ENCODE data around the gene DXO.
A peak's percentile ranks its signal among the peaks of the same experiment; 100 is the strongest.

Gene DXO

DNA sequence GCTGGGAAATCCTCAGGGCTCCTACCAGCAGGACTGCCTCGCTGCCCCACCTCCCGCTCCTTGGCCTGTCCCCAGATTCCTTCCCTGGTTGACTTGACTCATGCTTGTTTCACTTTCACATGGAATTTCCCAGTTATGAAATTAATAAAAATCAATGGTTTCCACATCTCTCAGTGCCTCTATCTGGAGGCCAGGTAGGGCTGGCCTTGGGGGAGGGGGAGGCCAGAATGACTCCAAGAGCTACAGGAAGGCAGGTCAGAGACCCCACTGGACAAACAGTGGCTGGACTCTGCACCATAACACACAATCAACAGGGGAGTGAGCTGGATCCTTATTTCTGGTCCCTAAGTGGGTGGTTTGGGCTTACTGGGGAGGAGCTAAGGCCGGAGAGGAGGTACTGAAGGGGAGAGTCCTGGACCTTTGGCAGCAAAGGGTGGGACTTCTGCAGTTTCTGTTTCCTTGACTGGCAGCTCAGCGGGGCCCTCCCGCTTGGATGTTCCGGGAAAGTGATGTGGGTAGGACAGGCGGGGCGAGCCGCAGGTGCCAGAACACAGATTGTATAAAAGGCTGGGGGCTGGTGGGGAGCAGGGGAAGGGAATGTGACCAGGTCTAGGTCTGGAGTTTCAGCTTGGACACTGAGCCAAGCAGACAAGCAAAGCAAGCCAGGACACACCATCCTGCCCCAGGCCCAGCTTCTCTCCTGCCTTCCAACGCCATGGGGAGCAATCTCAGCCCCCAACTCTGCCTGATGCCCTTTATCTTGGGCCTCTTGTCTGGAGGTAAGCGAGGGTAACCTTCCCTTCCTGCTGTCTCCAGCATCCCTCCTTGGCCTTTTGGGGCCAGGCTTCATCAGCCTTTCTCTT is 26.2 kb downstream of the DXO start, which contains the start of gene CFB:
CFB (plus strand) TSS at position 589 of the 863 bp plus-strand sequence; CDS start at position 716, 127 bp downstream.
- DNase-seq, result peak; percentile 81
- H3K4me3 ChIP-seq (ENCODE audit: low read depth, low read length), result no peak within 1 kb of the TSS
- H3K27me3 ChIP-seq (replicated peaks), result no peaks in the 10 kb centered on the region
- H3K27ac ChIP-seq, result peak within 1 kb of the TSS; percentile 63
- H3K36me3 ChIP-seq (replicated peaks), result no peaks in the 10 kb centered on the region
- in situ Hi-C loops (cut with HindIII; ENCODE audit: low pct_ligation_motif_present, low sequenced_read_pairs), result no loop called here
- TF ChIP-seq, protein P1, sequence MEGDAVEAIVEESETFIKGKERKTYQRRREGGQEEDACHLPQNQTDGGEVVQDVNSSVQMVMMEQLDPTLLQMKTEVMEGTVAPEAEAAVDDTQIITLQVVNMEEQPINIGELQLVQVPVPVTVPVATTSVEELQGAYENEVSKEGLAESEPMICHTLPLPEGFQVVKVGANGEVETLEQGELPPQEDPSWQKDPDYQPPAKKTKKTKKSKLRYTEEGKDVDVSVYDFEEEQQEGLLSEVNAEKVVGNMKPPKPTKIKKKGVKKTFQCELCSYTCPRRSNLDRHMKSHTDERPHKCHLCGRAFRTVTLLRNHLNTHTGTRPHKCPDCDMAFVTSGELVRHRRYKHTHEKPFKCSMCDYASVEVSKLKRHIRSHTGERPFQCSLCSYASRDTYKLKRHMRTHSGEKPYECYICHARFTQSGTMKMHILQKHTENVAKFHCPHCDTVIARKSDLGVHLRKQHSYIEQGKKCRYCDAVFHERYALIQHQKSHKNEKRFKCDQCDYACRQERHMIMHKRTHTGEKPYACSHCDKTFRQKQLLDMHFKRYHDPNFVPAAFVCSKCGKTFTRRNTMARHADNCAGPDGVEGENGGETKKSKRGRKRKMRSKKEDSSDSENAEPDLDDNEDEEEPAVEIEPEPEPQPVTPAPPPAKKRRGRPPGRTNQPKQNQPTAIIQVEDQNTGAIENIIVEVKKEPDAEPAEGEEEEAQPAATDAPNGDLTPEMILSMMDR (IDR thresholded peaks at IDR 0.05; ENCODE audit: low read depth, low read length, missing control alignments), result no peak

DNA sequence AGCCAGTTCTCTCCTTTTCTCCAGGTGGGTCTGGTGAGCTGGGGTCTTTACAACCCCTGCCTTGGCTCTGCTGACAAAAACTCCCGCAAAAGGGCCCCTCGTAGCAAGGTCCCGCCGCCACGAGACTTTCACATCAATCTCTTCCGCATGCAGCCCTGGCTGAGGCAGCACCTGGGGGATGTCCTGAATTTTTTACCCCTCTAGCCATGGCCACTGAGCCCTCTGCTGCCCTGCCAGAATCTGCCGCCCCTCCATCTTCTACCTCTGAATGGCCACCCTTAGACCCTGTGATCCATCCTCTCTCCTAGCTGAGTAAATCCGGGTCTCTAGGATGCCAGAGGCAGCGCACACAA is 26.8 kb downstream of the DXO start:
- Histone ChIP-seq H3K27ac (no peak overlapping the region), H3K4me3 (ENCODE audit: low read depth, low read length) (no peak overlapping the region), H3K27me3 (replicated peaks) (no peaks in the 10 kb centered on the region), H3K36me3 (replicated peaks) (no peaks in the 10 kb centered on the region)
- no peak for DNase-seq
- TF ChIP-seq, protein P1 (IDR thresholded peaks at IDR 0.05; ENCODE audit: low read depth, low read length, missing control alignments), result no peak
- in situ Hi-C loops (cut with HindIII; ENCODE audit: low pct_ligation_motif_present, low sequenced_read_pairs), result no loop called here

DNA sequence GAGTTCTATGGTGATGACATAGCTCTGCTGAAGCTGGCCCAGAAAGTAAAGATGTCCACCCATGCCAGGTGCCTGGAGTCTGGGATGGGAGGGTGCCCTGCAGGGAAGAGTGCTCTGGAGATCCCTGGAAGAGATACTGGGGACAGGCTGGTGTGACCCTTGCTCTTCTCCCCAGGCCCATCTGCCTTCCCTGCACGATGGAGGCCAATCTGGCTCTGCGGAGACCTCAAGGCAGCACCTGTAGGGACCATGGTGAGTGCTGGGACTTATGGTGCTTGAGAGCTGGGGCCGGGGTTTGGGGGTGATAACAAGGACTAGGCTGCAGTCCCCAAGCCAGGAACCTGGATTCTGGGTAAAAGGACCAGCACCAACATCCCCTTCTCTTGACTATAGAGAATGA is 28.2 kb downstream of the DXO start:
- no peak overlapping the region for H3K27ac ChIP-seq
- in situ Hi-C loops (cut with HindIII; ENCODE audit: low pct_ligation_motif_present, low sequenced_read_pairs), result no loop called here
- H3K36me3 ChIP-seq (replicated peaks), result no peaks in the 10 kb centered on the region
- no peaks in the 10 kb centered on the region for H3K27me3 ChIP-seq (replicated peaks)
- no peak overlapping the region for H3K4me3 ChIP-seq (ENCODE audit: low read depth, low read length)
- TF ChIP-seq, protein P1 (IDR thresholded peaks at IDR 0.05; ENCODE audit: low read depth, low read length, missing control alignments), result no peak
- no peak for DNase-seq

DNA sequence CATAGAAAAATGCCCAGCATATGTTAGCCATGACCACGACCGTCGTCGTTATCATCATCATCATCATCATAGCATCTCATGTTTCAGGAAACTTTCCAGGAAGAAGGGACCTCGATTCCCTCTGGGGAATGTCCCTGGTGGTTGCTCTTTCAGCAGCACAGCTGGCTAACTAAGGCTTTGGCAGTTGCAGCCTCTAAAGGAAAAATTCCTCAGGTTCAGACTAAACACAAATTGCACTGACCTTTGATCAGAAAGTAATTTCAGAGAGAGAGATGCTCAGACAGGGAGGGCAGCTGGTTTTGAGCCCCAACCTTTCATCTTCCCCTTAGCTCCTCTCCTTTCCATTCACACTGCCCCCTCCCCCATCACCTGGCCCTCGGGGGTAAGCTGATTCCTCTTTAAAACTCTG is 31.7 kb downstream of the DXO start:
- TF ChIP-seq, protein P1 (IDR thresholded peaks at IDR 0.05; ENCODE audit: low read depth, low read length, missing control alignments), result peak; percentile 16
- DNase-seq, result peak; percentile 22
- in situ Hi-C loops (cut with HindIII; ENCODE audit: low pct_ligation_motif_present, low sequenced_read_pairs), result no loop called here
- H3K4me3 ChIP-seq (ENCODE audit: low read depth, low read length), result no peak overlapping the region
- no peak overlapping the region for H3K27ac ChIP-seq
- H3K36me3 ChIP-seq (replicated peaks), result no peaks in the 10 kb centered on the region
- no peaks in the 10 kb centered on the region for H3K27me3 ChIP-seq (replicated peaks)

DNA sequence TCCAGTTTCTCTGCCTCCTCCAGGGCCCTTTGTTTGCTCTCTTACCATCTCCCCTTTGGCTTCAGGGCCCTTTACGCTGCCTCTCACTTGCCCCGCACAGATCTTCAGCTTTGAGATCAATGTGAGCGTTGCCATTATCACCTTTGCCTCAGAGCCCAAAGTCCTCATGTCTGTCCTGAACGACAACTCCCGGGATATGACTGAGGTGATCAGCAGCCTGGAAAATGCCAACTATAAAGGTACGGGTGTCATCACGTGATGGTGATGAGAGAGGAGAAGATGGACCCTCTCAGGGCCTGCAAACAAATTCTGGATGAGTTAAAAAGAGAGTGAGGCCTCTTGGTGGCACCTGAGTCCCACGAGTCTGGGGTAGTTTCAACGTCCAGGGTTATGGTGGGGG is 36.1 kb downstream of the DXO start:
- DNase-seq, result no peak
- TF ChIP-seq, protein P1 (IDR thresholded peaks at IDR 0.05; ENCODE audit: low read depth, low read length, missing control alignments), result no peak
- Histone ChIP-seq H3K36me3 (replicated peaks) (no peaks in the 10 kb centered on the region), H3K27me3 (replicated peaks) (no peaks in the 10 kb centered on the region), H3K27ac (no peak overlapping the region), H3K4me3 (ENCODE audit: low read depth, low read length) (no peak overlapping the region)
- in situ Hi-C loops (cut with HindIII; ENCODE audit: low pct_ligation_motif_present, low sequenced_read_pairs), result no loop called here
